Brain microvascular endothelial cell (primary cell): ENCODE measurements around the gene MMS22L.

Experiments
- DNase-seq: peaks from one replicate; pipeline ENCODE4 v3.0.0-alpha.2; 2020
- H3K27ac ChIP-seq: fragments of 250-450 bp; sonication (Bioruptor Pico); 2 replicates; pipeline ENCODE4 v1.5.1; 2020; ENCODE audit warnings: mild to moderate bottlenecking, moderate library complexity
- H3K27me3 ChIP-seq: fragments of 250-450 bp; sonication (Bioruptor Pico); replicated peaks from 2 replicates; pipeline ENCODE4 v1.5.1; 2020; ENCODE audit warnings: mild to moderate bottlenecking
- H3K36me3 ChIP-seq: fragments of 250-450 bp; sonication (Bioruptor Pico); replicated peaks from 2 replicates; pipeline ENCODE4 v1.5.1; 2020; ENCODE audit warnings: mild to moderate bottlenecking
- H3K4me3 ChIP-seq: 2 replicates; pipeline ENCODE4 v1.5.1; 2011; ENCODE audit warnings: low read depth, mild to moderate bottlenecking, control low read depth, low read length, moderate library complexity
- CTCF ChIP-seq: IDR thresholded peaks from 2 replicates; pipeline ENCODE4 v1.5.1; 2011; ENCODE audit warnings: low read depth, mild to moderate bottlenecking, moderate library complexity, low read length, control low read depth, inconsistent platforms; ENCODE audit errors: missing control alignments
- in situ Hi-C: cut with HindIII; loops from 2 replicates; pipeline ENCODE4 v1.10.0; 2017; ENCODE audit warnings: low sequenced_read_pairs, low pct_ligation_motif_present

The MMS22L gene

DNA sequence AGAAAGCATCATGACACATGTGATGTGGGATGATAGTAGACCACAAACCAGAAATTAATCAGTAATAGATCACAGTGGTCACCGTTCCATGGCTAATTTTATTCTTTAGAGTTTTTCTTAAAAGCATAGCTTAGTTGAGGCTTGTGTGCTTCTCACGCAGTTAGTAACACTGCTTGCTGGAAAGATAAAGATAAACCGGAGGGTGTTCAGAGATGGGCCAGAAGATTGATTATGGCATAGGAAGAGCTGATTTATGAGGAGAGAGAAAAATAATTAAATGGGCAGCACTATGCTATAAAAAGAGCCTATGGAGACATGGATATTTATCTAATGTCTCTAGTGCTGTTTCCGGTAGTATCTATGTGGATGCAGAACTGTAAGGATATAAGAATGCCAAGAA, 173.6 kb downstream of the MMS22L start:
- H3K36me3 ChIP-seq = no peaks in the 10 kb centered on the region
- DNase-seq = no peak
- no peaks in the 10 kb centered on the region for H3K27me3 ChIP-seq
- in situ Hi-C loops = no loop called here
- no peak overlapping the region for H3K27ac ChIP-seq
- no peak overlapping the region for H3K4me3 ChIP-seq
- no peak for TF ChIP-seq CTCF

DNA sequence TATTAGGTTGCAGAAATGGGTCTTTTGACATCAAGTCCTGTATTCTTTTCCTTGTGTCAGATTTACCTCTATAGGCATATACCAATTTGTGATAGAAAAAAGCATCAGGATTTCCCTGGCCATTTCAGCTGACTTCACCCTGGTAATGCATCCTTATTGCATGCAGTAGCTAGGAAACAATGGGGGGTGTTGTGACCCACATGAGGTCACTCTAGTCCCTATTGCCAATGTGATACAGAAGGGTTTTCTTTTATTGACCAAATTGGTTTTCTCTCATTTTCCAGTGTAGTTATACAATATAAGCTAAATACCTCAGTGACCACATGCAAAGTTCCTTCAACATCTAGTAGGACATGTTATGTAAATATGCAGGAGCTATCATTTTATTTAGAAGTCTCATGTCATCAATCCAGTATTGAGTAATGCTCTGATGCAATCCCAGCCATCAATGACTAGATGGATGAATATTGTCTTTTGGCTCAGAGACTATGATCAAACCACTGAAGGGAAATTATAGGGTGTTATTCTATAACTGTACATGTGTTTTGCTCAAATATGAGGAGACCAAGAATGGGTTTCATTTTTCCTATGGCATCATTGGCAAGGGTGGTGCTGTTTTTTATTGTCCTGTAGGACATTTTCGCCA, 180.7 kb downstream of the MMS22L start:
- no peak for DNase-seq
- no peak for TF ChIP-seq CTCF
- Histone ChIP-seq H3K4me3 (no peak overlapping the region), H3K27ac (no peak overlapping the region), H3K36me3 (no peaks in the 10 kb centered on the region), H3K27me3 (no peaks in the 10 kb centered on the region)
- in situ Hi-C loops = no loop called here

DNA sequence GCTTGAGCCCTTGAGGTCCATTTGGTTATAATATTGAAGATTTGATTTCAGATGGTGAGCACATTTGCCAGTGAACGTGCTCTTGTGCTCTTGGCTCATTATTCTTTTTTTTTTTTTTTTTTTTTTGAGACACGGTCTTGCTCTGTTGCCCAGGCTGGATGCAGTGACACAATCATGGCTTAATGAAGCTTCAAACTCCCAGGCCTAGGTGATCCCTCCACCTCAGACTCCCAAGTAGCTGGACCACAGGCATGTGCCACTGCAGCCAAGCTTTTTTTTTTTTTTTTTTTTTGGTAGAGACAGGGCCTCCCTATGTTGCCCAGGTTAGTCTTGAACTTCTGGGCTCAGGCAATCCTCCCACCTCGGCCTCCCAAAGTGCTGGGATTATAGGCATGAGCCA, 182.3 kb downstream of the MMS22L start:
- DNase-seq = no peak
- Histone ChIP-seq H3K27ac (no peak overlapping the region), H3K4me3 (no peak overlapping the region), H3K27me3 (no peaks in the 10 kb centered on the region), H3K36me3 (no peaks in the 10 kb centered on the region)
- in situ Hi-C loops = no loop called here
- TF ChIP-seq CTCF = no peak

DNA sequence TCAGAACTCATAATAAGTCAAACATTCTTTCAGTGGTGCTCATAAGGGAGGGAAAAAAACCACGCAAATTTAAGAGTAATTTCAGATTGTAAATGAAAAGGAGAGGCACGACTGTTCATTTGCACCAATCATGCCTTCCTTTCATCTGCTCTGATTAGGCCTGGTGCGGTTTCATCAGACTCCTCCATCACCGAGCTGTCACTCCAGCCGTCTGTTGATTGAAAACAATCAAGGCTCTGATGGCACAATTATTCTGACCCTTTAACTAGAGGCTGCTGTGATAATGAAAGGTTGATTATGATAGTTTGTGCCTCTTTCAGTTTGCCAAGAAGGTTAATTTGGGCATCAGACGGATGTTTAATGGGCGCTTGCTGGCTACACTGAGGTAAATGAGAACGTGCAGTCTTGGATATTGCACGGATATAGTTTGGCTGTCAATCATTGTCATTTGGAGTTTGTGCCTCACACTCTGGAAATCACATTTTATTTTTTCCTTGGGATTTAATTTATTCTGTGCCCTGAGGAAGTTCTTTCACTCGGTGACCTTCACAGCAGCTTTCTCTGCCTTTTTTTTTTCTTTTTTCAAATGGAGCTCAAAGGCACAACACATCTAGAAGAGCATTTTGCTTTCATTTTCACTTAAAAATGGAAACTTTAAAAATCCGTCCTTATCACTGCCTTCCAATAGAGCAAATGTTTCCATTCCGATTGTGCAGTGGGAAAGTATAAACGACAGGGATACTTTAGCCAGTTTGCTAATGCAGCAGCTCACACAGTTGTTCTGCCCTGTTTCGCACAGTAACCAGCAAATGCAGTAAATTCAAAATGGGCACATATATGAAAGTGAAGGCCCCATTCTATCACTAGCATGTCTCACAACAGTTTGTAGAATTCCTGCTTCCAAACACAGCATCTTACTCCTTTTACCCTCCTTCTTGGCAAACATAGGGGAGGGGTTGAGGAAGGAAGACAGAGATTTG, 185.7 kb downstream of the MMS22L start:
- no peak overlapping the region for H3K4me3 ChIP-seq
- in situ Hi-C loops = no loop called here
- no peak for DNase-seq
- H3K27me3 ChIP-seq = no peaks in the 10 kb centered on the region
- H3K36me3 ChIP-seq = no peaks in the 10 kb centered on the region
- H3K27ac ChIP-seq = no peak overlapping the region
- TF ChIP-seq CTCF = no peak

- TF ChIP-seq CTCF = no peak
- in situ Hi-C loops = no loop called here
- H3K27ac ChIP-seq = no peak overlapping the region
- DNase-seq = no peak
- no peaks in the 10 kb centered on the region for H3K36me3 ChIP-seq
- H3K27me3 ChIP-seq = no peaks in the 10 kb centered on the region
- no peak overlapping the region for H3K4me3 ChIP-seq
Measured at GRCh38 chr6:97095311-97095850, 187.6 kb downstream of the MMS22L start.
